Activated CD4-positive, CD25-positive, alpha-beta regulatory T cell (primary cell): ENCODE measurements around the gene GLCE.

Experiments used
- DNase-seq, 4 experiments: peaks; one replicate each; lab custom pipeline; 2025; lab: John Stamatoyannopoulos, UW

Gene GLCE

GRCh38 chr15:69320977-69321554, 160.6 kb downstream of the GLCE start:
- no peak for DNase-seq
